HepG2 (cell line): Measurements from ENCODE around the gene EPN2. TPM values are rescaled to one million over a fixed set of nuclear protein-coding genes. Genes with fewer than 3 reads are reported as not detected.

Source experiments
- CEBPZ ChIP-seq: IDR thresholded peaks from 2 replicates; pipeline ENCODE4 v1.6.1; 2012; ENCODE audit warnings: low read length, improper control_type of control experiment
- ETV6 ChIP-seq: sonication (generic); formaldehyde crosslinking; conservative IDR thresholded peaks from 2 replicates; pipeline ENCODE4 v1.4.0; 2020; ENCODE audit warnings: missing genetic modification reagents
- GABPB1 ChIP-seq: IDR thresholded peaks from 2 replicates; pipeline ENCODE4 v1.6.1; 2016; ENCODE audit warnings: mild to moderate bottlenecking, missing genetic modification reagents, moderate library complexity, missing compliant biosample characterization
- HMGXB4 ChIP-seq, 2 experiments: sonication (generic) in 1 of 2; formaldehyde crosslinking in 1 of 2; IDR thresholded peaks; 2 replicates each; pipeline versions ENCODE4 v1.4.0 to v1.6.1; 2018 to 2020; ENCODE audit warnings: missing genetic modification reagents in 2 of 2, borderline replicate concordance in 1 of 2, low read depth in 1 of 2, mild to moderate bottlenecking in 1 of 2, missing biosample characterization in 1 of 2
- IKZF4 ChIP-seq: sonication (generic); formaldehyde crosslinking; IDR thresholded peaks from 2 replicates; pipeline ENCODE4 v1.5.1; 2020; ENCODE audit warnings: borderline replicate concordance, mild to moderate bottlenecking, low read depth, missing genetic modification reagents; ENCODE audit errors: not compliant biosample characterization
- KDM5B ChIP-seq: sonication (generic); formaldehyde crosslinking; IDR thresholded peaks from 2 replicates; pipeline ENCODE4 v1.4.0; 2020; ENCODE audit warnings: missing genetic modification reagents, mild to moderate bottlenecking, borderline replicate concordance
- NFKBIZ ChIP-seq: IDR thresholded peaks from 2 replicates; pipeline ENCODE4 v1.6.1; 2018; ENCODE audit warnings: missing genetic modification reagents, missing compliant biosample characterization
- NRL ChIP-seq: sonication (generic); formaldehyde crosslinking; IDR thresholded peaks from 2 replicates; pipeline ENCODE4 v1.5.0; 2020; ENCODE audit warnings: missing genetic modification reagents, mild to moderate bottlenecking, moderate library complexity, borderline replicate concordance
- PAWR ChIP-seq: sonication (generic); formaldehyde crosslinking; IDR thresholded peaks from 2 replicates; pipeline ENCODE4 v1.4.0; 2020; ENCODE audit warnings: missing genetic modification reagents, mild to moderate bottlenecking, borderline replicate concordance
- RFX5 ChIP-seq: IDR thresholded peaks from 2 replicates; pipeline ENCODE4 v1.6.1; 2011; ENCODE audit warnings: low read depth, low read length, improper control_type of control experiment
- SRSF1 ChIP-seq: fragments of 200-400 bp; formaldehyde crosslinking; optimal IDR thresholded peaks from 2 replicates; pipeline ENCODE3; 2017; ENCODE audit warnings: mild to moderate bottlenecking, low read depth, low read length, moderate library complexity
- ZMAT5 ChIP-seq: sonication (generic); formaldehyde crosslinking; IDR thresholded peaks from 2 replicates; pipeline ENCODE4 v1.5.0; 2020; ENCODE audit warnings: mild to moderate bottlenecking, low read depth, missing genetic modification reagents, borderline replicate concordance
- ZNF17 ChIP-seq: sonication (generic); formaldehyde crosslinking; IDR thresholded peaks from 2 replicates; pipeline ENCODE4 v1.5.0; 2020; ENCODE audit warnings: mild to moderate bottlenecking, missing genetic modification reagents
- ZNF652 ChIP-seq: IDR thresholded peaks from 2 replicates; pipeline ENCODE4 v1.6.1; 2016; ENCODE audit warnings: low read depth, borderline replicate concordance
- ZNF687 ChIP-seq: sonication (generic); formaldehyde crosslinking; IDR thresholded peaks from 2 replicates; pipeline ENCODE4 v1.5.1; 2020; ENCODE audit warnings: mild to moderate bottlenecking, missing genetic modification reagents, moderate library complexity
- ZSCAN12 ChIP-seq: sonication (generic); formaldehyde crosslinking; IDR thresholded peaks from 2 replicates; pipeline ENCODE4 v1.9.0; 2021; ENCODE audit warnings: mild to moderate bottlenecking, missing genetic modification reagents
- polyA plus RNA-seq, 8 experiments: library from polyadenylated mRNA; depleted of rRNA in 3 of 8; stranded (reverse) in 7 of 8; unstranded in 1 of 8; fragments of >200 nt; fragmentation: Illumina TruSeq in 4 of 8; extraction: Trizol in 4 of 8; gene quantifications; 2 replicates each; pipeline versions ENCODE4 v1.2.1 to v1.2.3, GENCODE V29; 2011 to 2016; ENCODE audit warnings: low read depth in 4 of 8, missing spikeins in 1 of 8, mixed read lengths in 1 of 8; ENCODE audit not compliant: insufficient read depth in 1 of 8
- total RNA-seq, 5 experiments: library from RNA; depleted of rRNA; stranded (reverse); fragments of >200 nt; fragmentation: Illumina TruSeq; extraction: Trizol; gene quantifications; 2 replicates each; pipeline ENCODE4 v1.2.3, GENCODE V29; 2016; ENCODE audit warnings: low read depth in 1 of 5

EPN2 gene
- total and polyA plus RNA-seq, 2 of the 13 experiments (the other 11 are each of a cell fraction or from before 2014, with no cell fraction given), result 7.8 to 19.2 TPM

GRCh38 chr17:19377602-19378415 lies 140.6 kb downstream of the EPN2 start (continued):
- TF ChIP-seq IKZF4 (CRISPR knock-in tag) (peak; percentile 75), CEBPZ (no peak), HMGXB4 (CRISPR knock-in tag; IDR thresholded peaks at IDR 0.05; ENCODE audit: borderline replicate concordance in 1 of 2, low read depth in 1 of 2) (peak in 1 of 2 experiments; percentile 59; a peak in 2 of 4 replicates), ZNF652 (CRISPR knock-in tag) (no peak), ZMAT5 (CRISPR knock-in tag) (no peak), ETV6 (CRISPR knock-in tag) (no peak), RFX5 (no peak), NFKBIZ (CRISPR knock-in tag) (no peak), ZNF17 (no peak), NRL (CRISPR knock-in tag) (peak; percentile 13; the same call in 1 of the 2 replicates), KDM5B (peak; percentile 71; the same call in 1 of the 2 replicates), PAWR (CRISPR knock-in tag) (no peak), ZNF687 (CRISPR knock-in tag) (peak; percentile 87), SRSF1 (peak; percentile 71), ZSCAN12 (0 out of 2 replicates have a peak, but pooled peaks have one; percentile 58), GABPB1 (CRISPR knock-in tag) (peak; percentile 98)
